Spleen (tissue), 7 donors: Measurements from ENCODE around the gene KIR2DL1.
"Not testable (repeated sequence)": the region's sequence is repeated elsewhere in the genome, so short reads cannot be mapped to it uniquely, and the experiment has no call there.

Experiments used
- CTCF ChIP-seq, 11 experiments: fragments of 200-600 bp in 7 of 11; fragments of 450-650 bp in 4 of 11; sonication (generic) in 4 of 11; IDR thresholded peaks in 8 of 11; conservative IDR thresholded peaks in 3 of 11; 1 replicate in 7 of 11; 2 replicates in 4 of 11; pipeline versions ENCODE4 v1.4.0 to v1.8.0; 2016 to 2021; ENCODE audit warnings: antibody characterized with exemption in 11 of 11, inconsistent platforms in 4 of 11, mild to moderate bottlenecking in 1 of 11
- POLR2A ChIP-seq, 3 donors: fragments of 450-650 bp; IDR thresholded peaks; one replicate each; pipeline ENCODE4 v1.5.1; 2017; ENCODE audit warnings: antibody characterized with exemption in 3 of 3, mild to moderate bottlenecking in 1 of 3
- POLR2AphosphoS5 ChIP-seq, 3 donors: sonication (generic); formaldehyde crosslinking; IDR thresholded peaks; one replicate each; pipeline ENCODE4 v1.5.1; 2017; ENCODE audit warnings: antibody characterized with exemption in 3 of 3
- donor health status: DM: no; HTN: no; CAD: no; lungs with moderate emphysema.
- donor health status: DM: no; HTN: no; CAD: no.
- donor health status: DM: no; HTN: no; CAD: no.

GRCh38 chr19:54764219-54764618 is 5.4 kb upstream of the KIR2DL1 start:
- TF ChIP-seq POLR2A (IDR thresholded peaks at IDR 0.05); CTCF (IDR thresholded peaks at IDR 0.05 in 8 of 11, conservative IDR thresholded peaks at IDR 0.05 in 3 of 11): not testable (repeated sequence)
- TF ChIP-seq POLR2AphosphoS5 (IDR thresholded peaks at IDR 0.05), result peak in 1 of 3 donors; percentile 14
